GM23338 (cell line): Measurements from ENCODE around the gene PRAC1. TPM values are rescaled to one million over a fixed set of nuclear protein-coding genes. Genes with fewer than 3 reads are reported as not detected.

Experiments used
- ATAC-seq: fragments of 200-7000 bp; cut with Tn5 transposase; 3 replicates; pipeline ENCODE4 v1.9.1; 2020
- DNase-seq: peaks from one replicate; pipeline ENCODE4 v3.0.0-alpha.2; 2015; ENCODE audit warnings: low spot score
- H2AFZ ChIP-seq: fragments of 200-600 bp; sonication (generic); 2 replicates; pipeline ENCODE4 v1.8.0; 2016; ENCODE audit warnings: antibody characterized with exemption, mild to moderate bottlenecking, moderate library complexity
- H3F3A ChIP-seq: fragments of 200-600 bp; sonication (generic); replicated peaks from 2 replicates; pipeline ENCODE4 v1.8.0; 2017; ENCODE audit warnings: antibody characterized with exemption, mixed run types, low read depth
- H3K27ac ChIP-seq: fragments of 200-600 bp; sonication (generic); 2 replicates; pipeline ENCODE4 v1.6.1; 2016; ENCODE audit warnings: low read depth
- H3K27me3 ChIP-seq: fragments of 200-600 bp; sonication (generic); 2 replicates; pipeline ENCODE4 v1.8.0; 2016; ENCODE audit warnings: mild to moderate bottlenecking, mixed run types, moderate library complexity; ENCODE audit not compliant: insufficient read depth
- H3K36me3 ChIP-seq: fragments of 200-600 bp; sonication (generic); 2 replicates; pipeline ENCODE4 v1.8.0; 2016; ENCODE audit warnings: mild to moderate bottlenecking; ENCODE audit not compliant: insufficient read depth
- H3K4me1 ChIP-seq: fragments of 200-600 bp; sonication (generic); 2 replicates; pipeline ENCODE4 v1.8.0; 2016; ENCODE audit warnings: mild to moderate bottlenecking, moderate library complexity; ENCODE audit not compliant: insufficient read depth
- H3K4me2 ChIP-seq: fragments of 200-600 bp; sonication (generic); 2 replicates; pipeline ENCODE4 v1.7.1; 2017; ENCODE audit warnings: mixed run types
- H3K4me3 ChIP-seq: fragments of 200-600 bp; sonication (generic); 2 replicates; pipeline ENCODE4 v1.6.1; 2016; ENCODE audit warnings: mixed run types
- H3K79me2 ChIP-seq: fragments of 200-600 bp; sonication (generic); replicated peaks from 2 replicates; pipeline ENCODE4 v1.8.0; 2017; ENCODE audit warnings: mild to moderate bottlenecking; ENCODE audit not compliant: insufficient read depth
- H3K9me2 ChIP-seq: fragments of 200-600 bp; sonication (generic); 2 replicates; pipeline ENCODE4 v1.8.0; 2017; ENCODE audit not compliant: insufficient read depth
- H4K20me1 ChIP-seq: fragments of 200-600 bp; sonication (generic); replicated peaks from 2 replicates; pipeline ENCODE4 v1.8.0; 2017; ENCODE audit warnings: mild to moderate bottlenecking; ENCODE audit not compliant: insufficient read depth
- H3K27ac Mint-ChIP-seq: 2 replicates; pipeline ENCODE4 v1.8.0; 2020; ENCODE audit warnings: inconsistent platforms, mild to moderate bottlenecking, moderate library complexity, mixed read lengths
- H3K27me3 Mint-ChIP-seq: 3 replicates; pipeline ENCODE4 v1.8.0; 2022; ENCODE audit warnings: low read depth, mild to moderate bottlenecking, moderate library complexity, mixed read lengths, inconsistent platforms; ENCODE audit not compliant: insufficient read depth, poor library complexity
- H3K36me3 Mint-ChIP-seq: 3 replicates; pipeline ENCODE4 v1.8.0; 2021; ENCODE audit warnings: low read depth, mild to moderate bottlenecking, inconsistent platforms, moderate library complexity, mixed read lengths
- H3K4me1 Mint-ChIP-seq: 3 replicates; pipeline ENCODE4 v1.8.0; 2020; ENCODE audit warnings: mild to moderate bottlenecking, inconsistent platforms, mixed read lengths
- H3K4me3 Mint-ChIP-seq: 3 replicates; pipeline ENCODE4 v1.8.0; 2021; ENCODE audit warnings: moderate library complexity, mild to moderate bottlenecking, inconsistent platforms, mixed read lengths
- H3K9me3 Mint-ChIP-seq: 3 replicates; pipeline ENCODE4 v1.8.0; 2020; ENCODE audit warnings: moderate library complexity, mild to moderate bottlenecking, inconsistent platforms, mixed read lengths
- EZH2 ChIP-seq: fragments of 200-600 bp; sonication (generic); IDR thresholded peaks from one replicate; pipeline ENCODE4 v1.8.0; 2017; ENCODE audit warnings: antibody characterized with exemption, mild to moderate bottlenecking, low read depth; ENCODE audit not compliant: unreplicated experiment
- ZNF462 ChIP-seq: fragments of 250-450 bp; sonication (Bioruptor Pico); IDR thresholded peaks from 2 replicates; pipeline ENCODE4 v1.5.0; 2020; ENCODE audit warnings: mild to moderate bottlenecking, moderate library complexity
- polyA plus RNA-seq: library from polyadenylated mRNA; unstranded; fragments of >200 nt; fragmentation: Nextera tagmentation; extraction: Ambion mirVana; gene quantifications from 2 replicates; pipeline ENCODE4 v1.2.1, GENCODE V29; 2016
- total RNA-seq: library from RNA; depleted of rRNA; stranded (reverse); fragments of >200 nt; shearing (Covaris generic); gene quantifications from 2 replicates; pipeline ENCODE4 v1.2.3, GENCODE V29; 2014

Gene PRAC1
- total and polyA plus RNA-seq, 2 experiments from 2014 or later = not detected

DNA sequence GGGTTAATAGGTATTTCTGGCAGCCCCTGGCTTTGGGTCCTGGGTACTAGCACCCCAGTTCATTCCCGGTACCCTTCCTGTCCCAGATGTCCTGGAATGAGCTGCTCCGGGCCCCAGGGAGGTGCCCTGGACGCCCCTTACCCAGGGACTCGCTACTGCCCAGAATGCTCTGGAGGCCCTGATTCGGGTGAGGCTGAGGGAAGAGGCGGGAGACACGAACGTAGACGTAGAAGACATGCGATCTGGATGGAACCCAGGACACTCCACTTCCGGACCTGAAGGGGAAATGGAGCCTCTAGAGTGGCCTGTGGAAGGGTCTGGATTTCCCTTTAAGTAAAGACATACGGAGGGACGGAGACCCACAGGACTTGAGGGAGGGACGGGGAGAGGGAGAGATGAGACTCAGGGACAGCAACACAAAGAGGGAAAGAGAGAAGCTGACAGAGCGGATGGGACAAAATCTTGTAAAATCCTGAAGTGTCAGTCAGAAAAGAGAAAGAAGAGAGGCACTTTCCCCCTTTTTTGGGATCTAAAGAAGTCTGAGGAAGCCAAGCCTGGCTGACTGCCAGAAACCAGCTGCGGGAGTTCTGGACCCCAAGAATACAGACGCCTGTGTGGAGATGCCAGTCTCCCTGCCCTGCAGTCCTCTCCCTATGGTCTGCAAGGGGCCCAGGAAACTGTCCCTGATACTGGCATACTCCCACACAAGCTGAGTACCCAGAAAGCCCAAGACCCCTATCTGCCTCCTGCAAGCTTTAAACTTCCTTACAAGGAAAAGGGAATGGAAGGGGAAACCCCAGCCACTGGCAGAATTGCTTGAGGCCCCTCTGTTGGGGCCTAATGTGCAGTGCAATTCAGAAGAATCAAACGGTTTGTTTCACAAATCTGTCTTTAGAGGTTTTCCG, 7.3 kb upstream of the PRAC1 start:
- no peaks in the 10 kb centered on the region for H3K36me3 ChIP-seq
- peaks cover 19% of the 10 kb centered on the region for H3K4me1 Mint-ChIP-seq
- no peak overlapping the region for H2AFZ ChIP-seq
- H3K4me2 ChIP-seq = peak overlapping the region; percentile 78
- TF ChIP-seq EZH2 (peak; percentile 89), ZNF462 (CRISPR knock-in tag) (no peak)
- H3K27me3 ChIP-seq = peaks cover 100% of the 10 kb centered on the region
- no peaks in the 10 kb centered on the region for H3K79me2 ChIP-seq
- no peak for DNase-seq
- peaks cover 25% of the 10 kb centered on the region; the same call in 1 of the 2 replicates for H3K4me1 ChIP-seq
- H4K20me1 ChIP-seq = peaks cover 73% of the 10 kb centered on the region
- no peak overlapping the region for H3K27ac Mint-ChIP-seq
- H3K9me2 ChIP-seq = no peaks in the 10 kb centered on the region
- peaks cover 5% of the 10 kb centered on the region; the same call in 2 of the 3 replicates for H3K9me3 Mint-ChIP-seq
- peaks cover 100% of the 10 kb centered on the region for H3K27me3 Mint-ChIP-seq
- no peak for ATAC-seq
- peak overlapping the region; percentile 50 for H3K4me3 ChIP-seq
- H3K36me3 Mint-ChIP-seq = peaks cover 3% of the 10 kb centered on the region; the same call in 2 of the 3 replicates
- peaks cover 42% of the 10 kb centered on the region for H3F3A ChIP-seq
- H3K27ac ChIP-seq = no peak overlapping the region
- peak overlapping the region; percentile 65 for H3K4me3 Mint-ChIP-seq
